SK-N-DZ (cell line): Measurements from ENCODE around the gene MCAT.
"Not testable (repeated sequence)": the region's sequence is repeated elsewhere in the genome, so short reads cannot be mapped to it uniquely, and the experiment has no call there.

Experiments used
- DNase-seq: peaks from one replicate; pipeline ENCODE4 v3.0.0-alpha.2; 2015; ENCODE audit warnings: low spot score

Gene MCAT

GRCh38 chr22:43127166-43127908, 15.9 kb downstream of the MCAT start:
- DNase-seq: no peak

GRCh38 chr22:43126501-43127165, 16.6 kb downstream of the MCAT start:
- no peak for DNase-seq

GRCh38 chr22:43118953-43119458, 24.2 kb downstream of the MCAT start:
- peak; percentile 70 for DNase-seq

DNA sequence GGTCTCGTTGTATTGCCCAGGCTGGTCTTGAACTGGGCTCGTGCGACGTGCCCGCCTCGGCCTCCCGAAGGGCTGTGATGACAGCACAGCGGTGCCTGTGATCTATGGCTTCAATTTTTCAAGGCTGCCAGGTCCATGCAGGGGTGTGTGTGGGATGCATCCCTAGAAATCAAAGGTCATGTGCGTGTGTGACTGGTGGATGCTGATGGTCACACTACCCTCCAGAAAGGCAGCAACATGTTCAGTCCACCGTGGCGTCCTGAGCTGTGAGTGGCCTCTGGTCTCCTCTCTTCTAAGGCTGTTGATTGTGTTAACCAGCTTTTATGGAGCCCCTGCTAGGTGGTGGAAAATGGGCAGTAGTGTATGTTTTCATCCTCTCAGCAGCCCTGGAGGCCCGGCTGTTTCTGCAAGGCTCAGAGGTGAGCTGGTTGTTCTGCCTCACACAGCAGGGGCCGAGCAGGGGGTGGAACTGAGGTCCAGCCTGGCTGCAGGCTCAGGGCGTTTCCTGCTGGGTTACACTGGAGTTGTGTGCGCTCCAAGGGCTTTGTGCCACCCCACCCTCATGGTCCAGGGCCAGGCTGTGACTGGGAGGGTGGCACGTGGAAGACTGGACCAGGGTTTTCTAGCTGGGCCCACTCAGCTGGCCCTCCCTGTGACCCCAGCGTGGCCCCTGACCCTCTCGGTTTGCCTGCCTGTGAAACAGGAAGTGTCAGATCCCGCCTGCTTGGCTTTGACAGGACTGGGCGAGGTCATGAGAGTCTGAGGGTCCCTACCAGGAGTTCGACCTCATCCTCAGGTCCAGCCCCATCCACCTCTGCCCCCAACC, 25.0 kb downstream of the MCAT start:
- DNase-seq: no peak

- DNase-seq: no peak
These were observed 26.3 kb downstream of the MCAT start for GRCh38 chr22:43116932-43117331.

- DNase-seq: no peak
These were observed 28.2 kb downstream of the MCAT start for GRCh38 chr22:43114958-43115357.

GRCh38 chr22:43113526-43114251, 29.5 kb downstream of the MCAT start:
- DNase-seq: no peak

DNA sequence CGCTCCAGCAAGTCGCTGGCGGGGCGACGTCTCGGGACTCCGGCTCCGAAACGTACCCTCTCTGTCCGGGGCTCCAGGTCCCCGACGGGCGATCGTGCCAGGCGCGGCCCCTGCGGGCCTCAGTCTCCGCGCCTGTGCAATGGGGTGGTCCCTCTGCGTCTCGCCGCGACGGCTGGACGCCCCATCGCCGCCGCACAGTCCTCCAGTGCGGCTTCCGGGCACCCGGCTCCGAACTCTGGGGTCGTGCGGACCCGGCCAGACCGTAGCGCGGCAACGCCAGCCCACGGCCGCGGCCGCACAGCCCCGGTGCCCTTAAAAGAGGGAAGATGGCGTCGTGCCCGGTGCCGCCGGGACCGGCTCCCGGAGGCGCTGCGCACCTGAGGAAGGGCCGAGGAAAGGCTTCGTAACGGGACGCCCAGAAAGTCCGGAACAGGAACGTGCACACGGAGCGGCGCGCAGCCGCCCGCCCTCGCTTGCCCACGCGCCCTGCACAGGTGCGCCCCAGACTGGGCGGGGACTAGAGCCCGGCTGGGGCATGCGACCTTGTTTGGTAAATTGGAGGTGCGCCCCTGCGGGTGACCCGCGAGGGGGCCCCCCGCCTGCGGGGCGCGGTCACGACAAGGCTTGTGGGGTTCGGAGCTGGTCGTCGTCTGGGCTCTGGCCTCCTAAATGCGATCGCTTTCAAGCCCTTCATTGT, 32.1 kb downstream of the MCAT start:
- DNase-seq: no peak

DNA sequence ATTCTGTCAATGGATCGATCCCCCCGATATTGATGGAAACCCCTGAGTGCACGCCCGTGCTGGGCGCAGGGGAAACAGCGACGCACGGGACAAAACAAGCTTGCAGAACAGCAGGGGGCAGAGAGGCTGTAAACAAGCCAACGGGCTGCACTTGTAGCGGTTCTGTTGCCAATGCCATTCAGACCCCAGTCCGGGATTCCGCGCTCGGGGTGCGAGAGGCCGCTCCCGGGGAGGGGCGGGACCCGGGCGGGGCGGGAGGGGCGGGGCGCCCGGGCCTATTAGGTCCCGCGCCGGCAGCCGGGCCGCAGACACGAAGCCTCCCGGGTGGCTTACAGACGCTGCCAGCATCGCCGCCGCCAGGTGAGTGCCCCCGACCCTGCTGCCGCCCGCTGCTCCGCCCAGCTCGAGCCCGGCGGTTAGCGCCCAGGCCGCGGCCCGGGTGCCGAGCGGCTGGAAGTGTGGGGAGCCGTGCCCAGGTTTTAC, 32.7 kb downstream of the MCAT start, which contains the start of gene BIK:
Gene BIK (plus strand): TSS at position 307 of the 483 bp plus-strand sequence. CDS start 13,273 bp downstream, outside the sequence.
- no peak for DNase-seq

DNA sequence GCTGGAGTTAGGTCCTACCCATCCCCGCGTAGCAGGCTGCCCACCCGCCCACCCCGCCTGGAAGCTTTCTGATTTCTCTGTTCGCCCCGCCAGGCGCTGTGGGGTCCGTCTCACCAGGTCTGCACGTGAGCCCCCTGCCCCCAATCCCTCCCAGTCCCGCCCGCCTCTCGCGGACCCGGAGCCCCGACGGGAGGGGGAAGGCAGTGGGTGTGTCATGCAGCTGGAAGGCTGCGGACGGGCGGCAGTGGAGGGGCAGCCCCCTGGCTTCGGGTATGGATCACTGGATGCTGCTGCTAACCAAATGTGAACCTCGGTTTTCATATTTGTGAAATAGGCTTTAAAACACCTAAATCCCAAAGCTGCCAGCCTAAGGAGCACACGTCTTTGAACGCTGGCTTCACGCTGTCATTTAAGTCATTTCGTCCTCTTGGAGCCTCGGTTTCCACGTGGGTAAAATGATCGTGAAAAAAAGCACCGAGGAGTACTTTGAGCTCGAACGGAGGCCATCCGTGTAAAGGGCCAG, 33.2 kb downstream of the MCAT start:
- no peak for DNase-seq

- no peak for DNase-seq
These were observed 33.7 kb downstream of the MCAT start for GRCh38 chr22:43109511-43109910.

- no peak for DNase-seq
These were observed 36.9 kb downstream of the MCAT start for GRCh38 chr22:43106302-43106701.

- DNase-seq: not testable (repeated sequence)
These were observed 38.2 kb downstream of the MCAT start for GRCh38 chr22:43104950-43105349.

DNA sequence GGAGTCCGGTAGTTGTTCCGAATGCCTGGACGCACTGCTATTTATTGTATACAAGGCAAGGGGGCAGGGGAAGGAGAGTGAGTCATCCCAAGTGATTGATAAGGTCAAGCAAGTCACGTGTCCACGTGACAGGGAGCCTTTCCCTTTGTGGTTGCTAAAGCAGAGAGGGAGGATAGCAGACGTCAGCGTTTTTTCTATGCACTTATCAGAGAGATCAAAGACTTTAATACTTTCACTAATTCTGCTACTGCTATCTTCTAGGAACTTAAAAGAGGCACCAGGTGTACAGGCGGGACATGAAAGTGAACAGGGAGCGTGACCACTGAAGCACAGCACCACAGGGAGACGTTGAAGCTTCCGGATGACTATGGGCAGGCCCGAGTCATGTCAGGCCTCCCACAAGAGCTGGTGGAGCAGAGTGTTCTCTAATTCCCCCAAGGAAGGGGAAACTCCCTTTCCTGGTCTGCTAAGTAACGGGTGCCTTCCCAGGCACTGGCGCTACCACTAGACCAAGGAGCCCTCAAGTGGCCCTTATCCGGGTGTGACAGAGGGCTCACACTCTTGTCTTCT, 39.1 kb downstream of the MCAT start:
- DNase-seq: peak; percentile 53

DNA sequence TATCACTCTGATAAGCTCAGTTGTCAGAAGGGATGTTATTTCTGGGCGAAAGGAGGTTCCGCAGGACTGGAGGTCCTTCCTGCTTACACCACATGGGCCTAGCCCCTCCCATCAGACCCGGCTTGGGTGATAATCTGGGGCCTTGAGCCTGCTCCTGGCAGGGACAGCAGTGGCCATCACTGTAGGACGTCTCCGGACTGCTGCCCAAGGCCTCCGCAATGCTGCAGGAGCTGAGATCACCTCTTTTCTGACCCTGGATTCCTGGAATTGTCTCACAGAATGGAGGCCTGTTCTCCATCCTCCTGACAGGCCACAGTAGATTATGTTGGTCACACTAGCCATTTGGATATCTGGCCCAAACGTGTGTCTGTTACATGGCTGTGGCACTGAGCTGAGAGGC, 41.9 kb downstream of the MCAT start:
- peak; percentile 88 for DNase-seq

DNA sequence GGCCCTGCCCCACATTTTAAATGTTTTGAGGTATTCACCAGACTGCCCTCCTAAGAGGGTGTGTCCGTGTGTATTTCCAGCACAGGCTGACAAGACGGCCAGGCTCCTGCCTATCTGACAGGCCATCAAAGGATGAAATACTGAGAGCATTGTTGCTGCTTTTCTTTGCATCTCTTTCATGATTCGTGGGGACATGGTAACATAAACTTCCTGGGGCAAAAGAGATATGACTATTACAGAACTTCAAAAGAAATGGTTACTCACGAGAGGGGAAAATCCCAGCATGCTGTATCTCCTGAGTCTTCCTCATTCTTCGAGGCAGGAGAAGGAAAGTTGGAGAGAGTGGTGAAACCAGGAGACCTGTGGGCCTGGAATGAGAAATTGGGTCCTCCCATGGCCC, 43.0 kb downstream of the MCAT start:
- no peak for DNase-seq

- DNase-seq: no peak
These were observed 44.1 kb downstream of the MCAT start for GRCh38 chr22:43099095-43099494.

GRCh38 chr22:43098356-43098755, 44.8 kb downstream of the MCAT start:
- no peak for DNase-seq

DNA sequence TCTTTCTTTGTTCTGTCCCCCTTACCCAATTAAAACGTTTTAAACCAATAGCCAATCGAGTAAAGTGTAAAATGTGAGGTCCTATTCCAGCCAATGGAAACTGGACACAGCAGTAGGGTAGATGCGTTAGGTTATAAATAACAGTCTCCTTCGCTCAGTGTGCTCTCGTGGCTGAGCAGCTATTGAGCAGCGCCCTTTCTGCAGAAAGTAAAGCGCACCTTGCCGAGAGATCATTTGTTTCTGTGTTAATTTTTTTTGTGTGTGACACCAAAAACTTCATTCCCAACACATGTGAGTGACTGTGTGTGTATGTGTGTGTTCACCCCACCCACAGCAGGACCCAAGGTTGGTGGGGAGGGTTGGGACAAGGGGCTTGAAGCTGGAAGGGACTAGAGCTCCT, 46.8 kb downstream of the MCAT start:
- DNase-seq: no peak

DNA sequence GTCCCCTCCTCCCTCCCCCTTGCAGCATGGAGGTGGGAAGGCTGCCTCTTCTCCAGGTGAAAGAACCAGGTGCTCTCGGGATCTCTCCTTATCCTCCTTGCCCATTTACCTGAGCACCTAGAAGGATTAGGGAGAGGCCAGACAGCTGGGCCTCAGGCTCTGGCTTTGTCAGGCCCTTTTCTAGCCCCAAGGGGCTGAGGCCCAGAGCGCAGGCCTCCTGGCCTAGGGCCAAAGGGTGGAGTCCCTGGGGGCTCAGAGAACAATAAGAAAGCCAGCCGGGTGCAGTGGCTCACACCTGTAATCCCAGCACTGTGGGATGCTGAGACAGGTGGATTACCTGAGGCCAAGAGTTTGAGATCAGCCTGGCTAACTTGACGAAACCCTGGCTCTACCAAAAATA, 48.6 kb downstream of the MCAT start:
- DNase-seq: no peak
